HG03159 (cell line): Measurements from ENCODE around the gene ACBD4.
A peak's percentile ranks its signal among the peaks of the same experiment; 100 is the strongest.

Experiments
- ATAC-seq: cut with Tn5 transposase; IDR thresholded peaks from one replicate; pipeline ENCODE4 v1.9.1; 2021; ENCODE audit warnings: mild to moderate bottlenecking, moderate library complexity; ENCODE audit not compliant: unreplicated experiment

ACBD4 gene, protein sequence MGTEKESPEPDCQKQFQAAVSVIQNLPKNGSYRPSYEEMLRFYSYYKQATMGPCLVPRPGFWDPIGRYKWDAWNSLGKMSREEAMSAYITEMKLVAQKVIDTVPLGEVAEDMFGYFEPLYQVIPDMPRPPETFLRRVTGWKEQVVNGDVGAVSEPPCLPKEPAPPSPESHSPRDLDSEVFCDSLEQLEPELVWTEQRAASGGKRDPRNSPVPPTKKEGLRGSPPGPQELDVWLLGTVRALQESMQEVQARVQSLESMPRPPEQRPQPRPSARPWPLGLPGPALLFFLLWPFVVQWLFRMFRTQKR

GRCh38 chr17:45135192-45135977, at the start of gene ACBD4:
Gene ACBD4, plus strand, starts transcription at chr17:45135687. Its CDS starts 458 bp downstream, at chr17:45136145.
- ATAC-seq: peak; percentile 72

GRCh38 chr17:45086391-45086790, 49.1 kb upstream of the ACBD4 start:
- no peak for ATAC-seq

DNA sequence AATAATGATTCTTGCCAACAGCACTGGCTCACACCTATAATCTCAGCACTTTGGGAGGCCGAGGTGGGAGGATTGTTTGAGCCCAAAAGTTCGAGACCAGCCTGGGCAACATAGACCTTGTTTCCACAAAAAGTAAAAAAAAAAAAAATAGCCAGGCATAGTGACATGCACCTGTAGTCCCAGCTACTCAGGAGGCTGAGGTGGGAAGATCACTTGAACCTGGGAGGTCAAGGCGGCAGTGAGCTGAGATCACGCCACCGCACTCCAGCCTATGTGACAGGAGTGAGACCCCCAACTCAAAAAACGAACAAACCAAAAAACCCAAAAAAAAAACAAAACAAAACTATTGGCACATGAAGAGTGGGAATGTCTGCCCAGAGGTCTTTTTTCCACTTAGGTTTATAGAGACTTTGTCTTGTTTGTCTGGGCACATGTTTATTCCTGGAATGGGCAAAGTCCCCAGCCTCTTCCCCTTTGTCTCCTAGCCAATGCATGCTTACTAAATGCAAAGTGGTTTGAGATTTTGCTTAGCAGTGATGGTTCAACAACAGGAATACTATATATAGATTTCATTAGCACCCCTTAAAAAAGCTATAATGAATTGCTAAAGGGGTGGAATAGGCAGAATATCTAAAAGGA, 48.5 kb upstream of the ACBD4 start:
- ATAC-seq: no peak

- no peak for ATAC-seq
Observed at GRCh38 chr17:45087504-45087975, 47.9 kb upstream of the ACBD4 start.

DNA sequence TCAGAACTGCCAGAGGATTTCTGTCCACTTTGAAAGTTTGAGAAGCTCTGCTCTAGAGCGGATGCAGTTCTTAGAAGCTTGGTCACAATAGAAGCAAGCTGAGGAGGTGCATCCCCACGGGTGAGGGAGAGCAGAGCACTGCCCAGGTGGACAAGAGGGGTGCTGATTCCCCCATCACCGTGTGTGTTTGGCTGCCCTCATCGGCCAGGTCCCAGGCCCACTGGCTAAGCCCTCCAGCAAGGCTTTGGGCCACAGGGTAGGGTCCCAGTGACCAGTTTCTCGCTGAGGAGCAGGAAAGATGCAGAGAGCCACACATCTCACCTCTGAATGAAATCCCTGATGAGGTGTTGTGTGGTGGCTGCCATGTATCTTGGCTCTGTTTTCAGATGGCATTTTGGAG, 47.5 kb upstream of the ACBD4 start:
- ATAC-seq: no peak

DNA sequence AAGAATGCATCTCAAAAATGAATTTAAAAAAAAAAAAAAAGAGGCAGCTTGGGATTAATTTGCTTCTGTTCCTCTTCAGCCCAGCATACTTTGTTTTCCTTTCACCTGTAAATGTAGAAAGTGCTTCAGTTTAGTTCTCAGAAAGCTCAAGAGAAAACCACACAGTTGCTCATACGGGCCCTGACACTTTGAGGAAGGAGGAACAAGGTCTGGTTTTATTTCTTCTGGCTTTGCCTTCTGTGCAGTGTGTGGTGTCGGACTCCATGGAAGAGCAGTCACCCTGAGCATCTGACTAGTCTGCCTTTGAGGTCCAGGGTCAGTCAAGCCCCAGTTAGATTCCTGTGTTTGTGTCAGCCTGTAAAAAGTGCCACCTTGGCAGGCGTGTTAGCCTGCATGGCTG, 46.7 kb upstream of the ACBD4 start:
- no peak for ATAC-seq

GRCh38 chr17:45090711-45091110, 44.8 kb upstream of the ACBD4 start:
- ATAC-seq: no peak

DNA sequence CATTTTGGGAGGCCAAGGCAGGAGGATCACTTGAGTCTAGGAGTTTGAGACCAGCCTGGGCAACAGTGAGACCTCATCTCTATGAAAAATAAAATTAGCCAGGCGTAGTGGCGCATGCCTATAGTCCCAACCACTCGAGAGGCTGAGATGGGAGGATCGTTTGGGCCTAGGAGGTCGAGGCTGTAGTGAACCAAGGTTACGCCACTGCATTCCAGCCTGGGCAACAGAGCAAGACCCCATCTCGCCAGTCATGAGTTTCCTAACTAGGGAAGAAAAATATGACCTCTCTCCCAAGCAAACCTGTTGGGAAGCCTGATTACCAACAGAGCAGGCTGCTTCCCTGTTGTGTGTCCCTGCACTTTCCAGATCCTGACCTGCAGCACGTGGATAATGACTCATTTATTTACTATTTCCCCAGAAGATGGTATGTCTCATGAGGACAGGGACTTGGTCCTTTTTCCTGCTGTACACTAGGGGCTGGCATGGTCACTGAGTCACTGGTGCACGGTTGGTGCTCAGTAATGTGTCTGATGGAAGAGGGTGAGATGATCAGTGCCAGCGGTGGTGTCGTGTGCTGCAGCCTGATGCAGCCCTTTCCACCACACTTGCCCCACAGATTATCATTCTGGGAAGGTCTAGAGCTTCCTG, 43.6 kb upstream of the ACBD4 start:
- ATAC-seq: no peak

- ATAC-seq: no peak
Observed at GRCh38 chr17:45092911-45093430, 42.5 kb upstream of the ACBD4 start.

- ATAC-seq: no peak
Observed at GRCh38 chr17:45093444-45094110, 41.9 kb upstream of the ACBD4 start.

DNA sequence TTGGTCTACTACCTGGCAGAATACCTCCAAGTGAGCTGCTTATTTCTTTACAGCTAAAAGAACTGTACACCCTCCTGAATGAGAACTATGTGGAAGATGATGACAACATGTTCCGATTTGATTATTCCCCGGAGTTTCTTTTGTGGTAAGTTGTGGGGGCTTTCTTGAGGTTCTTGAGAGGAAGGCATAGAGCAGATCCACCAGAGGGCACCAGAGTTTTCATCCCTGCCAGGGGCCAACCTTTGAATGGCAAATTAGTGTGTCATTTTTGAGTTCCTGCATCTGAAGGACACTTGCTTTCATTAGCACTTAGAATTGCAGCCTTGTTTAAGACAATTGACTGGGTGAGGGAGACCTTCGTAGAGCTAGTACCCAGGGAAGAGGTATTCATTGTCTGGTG, 39.3 kb upstream of the ACBD4 start:
- no peak for ATAC-seq

DNA sequence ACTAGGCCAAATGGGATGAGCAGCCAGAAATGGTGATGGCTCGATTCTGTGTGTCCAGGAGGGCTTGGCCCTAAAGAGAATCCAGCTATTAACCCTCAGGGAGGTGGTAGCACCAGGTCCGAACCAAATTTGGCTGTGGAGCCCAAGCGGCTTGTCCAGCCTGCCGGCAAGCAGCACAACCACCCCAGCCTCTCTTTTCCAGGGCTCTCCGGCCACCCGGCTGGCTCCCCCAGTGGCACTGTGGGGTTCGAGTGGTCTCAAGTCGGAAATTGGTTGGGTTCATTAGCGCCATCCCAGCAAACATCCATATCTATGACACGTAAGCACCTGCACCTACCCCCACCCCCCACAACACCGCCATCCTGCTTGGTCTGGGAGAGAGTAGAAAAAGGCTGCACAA, 38.6 kb upstream of the ACBD4 start:
- ATAC-seq: no peak

- ATAC-seq: no peak
Observed at GRCh38 chr17:45098081-45098868, 37.2 kb upstream of the ACBD4 start.

DNA sequence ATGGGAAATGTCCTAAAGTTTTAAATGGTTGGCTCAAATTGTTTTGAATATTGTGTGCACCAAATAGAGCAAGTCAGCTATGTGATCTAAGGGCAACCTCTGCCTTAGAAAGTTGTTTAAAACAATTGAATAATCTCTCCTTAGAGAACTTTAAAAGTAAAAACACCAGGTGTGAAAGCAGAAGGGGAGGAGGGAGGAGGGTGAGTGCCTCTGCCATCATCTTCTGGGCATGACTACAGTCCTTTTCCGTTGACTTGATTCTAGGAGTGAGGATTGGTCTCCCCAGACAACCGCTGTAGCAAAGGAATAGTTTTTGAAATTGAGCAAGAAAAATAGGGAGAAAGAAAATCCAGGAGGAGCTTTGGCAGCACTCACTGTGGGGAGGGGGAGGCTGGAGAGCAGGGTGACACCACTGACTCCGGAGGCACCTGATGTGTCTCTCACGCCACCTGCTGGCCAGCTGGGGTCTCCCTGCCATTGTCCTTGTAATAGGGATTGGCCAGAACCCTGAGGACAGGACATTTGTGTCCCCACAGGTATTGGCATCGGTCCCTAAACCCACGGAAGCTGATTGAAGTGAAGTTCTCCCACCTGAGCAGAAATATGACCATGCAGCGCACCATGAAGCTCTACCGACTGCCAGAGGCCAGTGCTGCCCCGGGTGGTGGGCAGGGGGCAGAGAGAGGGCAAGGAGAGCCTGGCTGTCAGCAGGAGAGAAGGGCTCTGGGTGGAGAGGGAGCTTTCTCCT, 36.4 kb upstream of the ACBD4 start:
- ATAC-seq: no peak

DNA sequence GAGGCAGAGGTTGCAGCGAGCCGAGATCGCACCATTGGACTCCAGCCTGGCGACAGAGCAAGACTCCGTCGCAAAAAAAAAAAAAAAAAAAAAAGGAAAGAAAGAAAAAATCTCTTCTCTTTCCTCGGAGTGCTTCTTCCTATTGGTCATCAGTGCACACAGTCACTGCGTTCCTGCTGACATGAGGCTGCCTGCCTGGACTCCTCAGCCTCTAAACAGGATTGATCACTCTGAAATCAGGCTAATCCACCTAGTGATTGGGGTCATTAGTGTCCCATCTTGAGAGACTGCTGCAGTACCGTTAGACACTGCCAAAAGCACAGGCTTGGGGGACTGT, 34.0 kb upstream of the ACBD4 start:
- no peak for ATAC-seq

DNA sequence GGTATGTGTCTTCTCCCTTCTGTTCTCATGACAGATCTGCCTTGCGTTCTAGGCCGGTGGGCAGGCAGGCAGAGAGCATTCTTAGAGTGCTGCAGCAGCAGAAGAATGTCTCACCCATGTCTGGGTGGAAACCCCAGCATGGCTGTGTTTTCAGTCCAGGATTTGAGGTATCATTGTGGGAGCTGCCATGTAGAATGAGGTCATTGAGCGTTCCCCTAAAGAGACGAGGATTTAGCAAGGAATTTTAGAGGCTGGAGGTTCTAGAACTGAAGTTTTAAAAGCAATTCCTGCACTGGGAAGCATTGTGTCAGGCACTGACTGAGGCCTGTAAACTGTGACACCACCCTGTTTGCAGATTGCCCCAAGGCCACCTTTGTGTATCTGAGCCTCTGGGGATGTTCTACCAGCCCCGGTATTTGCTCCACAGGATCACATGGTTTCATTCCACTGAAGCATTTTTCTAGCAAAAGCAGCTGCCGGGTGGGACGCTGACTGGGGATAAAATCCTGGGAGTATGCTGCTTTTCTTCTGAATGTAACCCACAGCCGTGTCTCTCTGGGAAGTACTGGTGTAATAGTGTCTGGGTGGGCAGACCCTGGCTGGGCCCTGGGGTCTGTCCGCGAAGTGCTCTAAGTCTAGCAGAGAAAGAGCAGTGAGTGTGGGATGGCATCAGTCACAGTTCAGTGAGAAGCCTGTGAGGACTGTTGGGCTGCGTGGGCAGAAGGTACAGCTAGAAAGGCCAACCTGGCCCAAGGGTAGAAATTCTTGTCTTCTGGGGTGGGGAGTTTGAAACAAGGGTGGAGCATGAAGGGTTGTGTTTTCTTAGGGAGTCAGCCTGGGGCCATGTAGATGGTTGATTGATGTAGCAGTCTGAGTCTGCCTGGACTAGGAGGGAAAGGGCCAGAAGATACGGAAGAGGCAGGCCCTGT, 33.3 kb upstream of the ACBD4 start:
- no peak for ATAC-seq

DNA sequence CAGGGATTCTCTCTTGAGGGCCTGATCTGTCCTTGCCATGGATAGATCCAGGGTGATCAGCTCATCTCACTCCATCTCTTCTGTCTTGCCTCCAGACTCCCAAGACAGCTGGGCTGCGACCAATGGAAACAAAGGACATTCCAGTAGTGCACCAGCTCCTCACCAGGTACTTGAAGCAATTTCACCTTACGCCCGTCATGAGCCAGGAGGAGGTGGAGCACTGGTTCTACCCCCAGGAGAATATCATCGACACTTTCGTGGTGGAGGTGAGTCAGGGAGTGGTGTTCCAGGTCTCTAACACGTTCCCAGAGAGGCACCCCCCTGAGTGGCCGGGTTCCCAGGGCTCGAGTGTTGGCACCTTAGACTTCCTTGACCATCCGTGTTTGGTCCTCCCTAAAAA, 32.6 kb upstream of the ACBD4 start:
- no peak for ATAC-seq

DNA sequence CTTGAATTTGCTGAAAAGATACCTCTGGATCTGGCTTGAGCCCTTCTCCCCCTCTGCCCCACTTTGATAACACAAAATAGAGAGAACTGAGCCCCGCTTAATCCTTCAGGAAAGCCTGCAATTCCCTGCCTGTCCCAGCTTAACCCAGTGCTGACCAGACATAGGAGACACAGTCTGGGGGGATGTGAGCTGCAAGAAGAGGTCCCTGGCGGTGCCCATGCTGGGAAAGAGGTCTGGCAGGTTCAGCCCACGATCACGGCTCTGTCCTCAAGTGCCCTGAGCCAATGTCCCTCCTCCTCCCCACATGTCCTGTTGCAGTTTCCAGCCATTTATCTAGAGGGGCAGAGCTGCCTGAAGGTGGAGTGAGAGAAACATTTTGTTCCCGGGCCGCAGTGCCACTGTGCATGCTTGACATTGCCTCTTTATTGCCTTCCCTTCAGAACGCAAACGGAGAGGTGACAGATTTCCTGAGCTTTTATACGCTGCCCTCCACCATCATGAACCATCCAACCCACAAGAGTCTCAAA, 32.2 kb upstream of the ACBD4 start:
- no peak for ATAC-seq
